ENCODE measurements around the gene CCDC142. TPM values are rescaled to one million over a fixed set of nuclear protein-coding genes. Genes with fewer than 3 reads are reported as not detected.

CCDC142 gene
- total RNA-seq, 2 donors from 2014 or later, result 25.4 to 26.3 TPM

- Mint-ChIP-seq H3K36me3 (ENCODE audit: low read depth) (no peaks in the 10 kb centered on the region), H3K4me1 (no peaks in the 10 kb centered on the region), H3K4me3 (no peak overlapping the region), H3K27ac (no peak overlapping the region), H3K27me3 (peaks cover 19% of the 10 kb centered on the region), H3K9me3 (no peaks in the 10 kb centered on the region)
- no peak for ATAC-seq (replicated peaks)
These were observed 43.4 kb downstream of the CCDC142 start for GRCh38 chr2:74439373-74439772.

DNA sequence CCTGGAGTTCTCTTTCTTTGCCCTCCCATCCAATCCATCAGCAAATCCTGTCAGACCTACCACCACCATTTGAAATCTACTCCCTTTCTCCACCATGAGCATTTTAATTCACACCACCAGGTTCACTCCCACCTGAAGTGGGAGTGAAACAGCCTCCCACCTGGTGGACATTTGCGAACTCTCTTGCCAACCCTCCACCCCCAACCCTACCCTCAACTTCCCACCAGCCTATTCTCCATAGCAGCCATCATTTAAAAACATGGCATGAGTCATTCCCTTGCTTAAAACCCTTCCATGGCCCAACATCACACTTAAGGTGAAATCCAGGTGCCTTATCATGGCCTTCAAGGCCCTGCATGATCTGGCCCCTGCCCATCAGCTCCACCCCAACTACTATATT is 44.5 kb downstream of the CCDC142 start:
- H3K27ac Mint-ChIP-seq, result no peak overlapping the region
- H3K27me3 Mint-ChIP-seq, result peaks cover 19% of the 10 kb centered on the region
- ATAC-seq (replicated peaks), result no peak
- H3K9me3 Mint-ChIP-seq, result no peaks in the 10 kb centered on the region
- no peaks in the 10 kb centered on the region for H3K4me1 Mint-ChIP-seq
- no peak overlapping the region for H3K4me3 Mint-ChIP-seq
- no peaks in the 10 kb centered on the region for H3K36me3 Mint-ChIP-seq (ENCODE audit: low read depth)

DNA sequence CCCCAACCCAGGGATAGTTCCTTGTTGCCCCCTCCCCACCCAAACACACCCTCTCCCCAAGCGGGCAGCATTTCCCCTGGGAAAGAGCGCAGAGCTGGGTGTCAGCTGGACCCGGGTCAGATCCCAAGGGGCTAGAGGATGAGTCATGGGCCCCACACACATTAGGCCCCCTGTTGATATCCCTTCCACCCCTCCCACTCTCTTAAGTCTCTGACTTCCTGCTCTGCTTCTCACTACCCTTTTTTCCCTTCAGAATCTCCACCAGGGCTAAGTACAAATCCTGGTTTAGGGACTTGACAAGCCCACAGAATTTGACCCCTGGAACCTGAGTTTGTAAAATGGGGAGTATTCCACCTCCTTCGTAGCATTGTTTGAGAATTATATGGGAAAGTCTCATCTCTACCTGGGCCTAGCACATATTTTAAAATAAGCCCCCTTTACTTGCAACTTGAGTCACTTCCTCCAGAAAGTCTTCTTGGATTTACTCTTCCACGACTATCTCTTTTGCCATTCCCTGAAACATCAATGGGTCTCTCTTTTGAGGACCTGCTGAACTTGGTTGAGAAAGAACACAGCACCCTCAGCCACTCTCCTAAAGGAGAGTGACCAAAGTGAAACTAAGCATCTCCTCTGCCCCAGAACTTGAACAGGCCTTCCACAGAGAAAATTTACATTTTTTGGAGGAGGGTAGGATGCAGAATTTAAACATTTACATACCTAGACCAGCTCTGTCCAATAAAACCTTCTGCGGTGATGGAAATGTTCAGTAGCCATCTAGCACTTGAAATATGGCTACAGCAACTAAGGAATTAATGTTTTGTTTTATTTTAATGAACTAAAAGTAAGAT is 45.7 kb downstream of the CCDC142 start:
- Mint-ChIP-seq H3K36me3 (ENCODE audit: low read depth) (no peaks in the 10 kb centered on the region), H3K9me3 (no peaks in the 10 kb centered on the region)
- no peak for ATAC-seq (replicated peaks)

GRCh38 chr2:74436111-74436805 is 46.5 kb downstream of the CCDC142 start:
- no peaks in the 10 kb centered on the region for H3K9me3 Mint-ChIP-seq
- H3K4me3 Mint-ChIP-seq, result no peak overlapping the region
- H3K27me3 Mint-ChIP-seq, result peaks cover 14% of the 10 kb centered on the region
- H3K36me3 Mint-ChIP-seq (ENCODE audit: low read depth), result no peaks in the 10 kb centered on the region
- ATAC-seq (replicated peaks), result no peak
- H3K27ac Mint-ChIP-seq, result no peak overlapping the region
- H3K4me1 Mint-ChIP-seq, result no peaks in the 10 kb centered on the region

More for the DNA sequence above, 45.7 kb downstream of the CCDC142 start:
- Mint-ChIP-seq H3K4me3 (no peak overlapping the region), H3K27ac (no peak overlapping the region), H3K27me3 (peaks cover 15% of the 10 kb centered on the region), H3K4me1 (no peaks in the 10 kb centered on the region)

GRCh38 chr2:74430502-74430901 is 52.3 kb downstream of the CCDC142 start:
- Mint-ChIP-seq H3K4me3 (no peak overlapping the region), H3K4me1 (no peaks in the 10 kb centered on the region), H3K27me3 (no peaks in the 10 kb centered on the region), H3K27ac (no peak overlapping the region), H3K36me3 (ENCODE audit: low read depth) (peaks cover 6% of the 10 kb centered on the region), H3K9me3 (no peaks in the 10 kb centered on the region)
- no peak for ATAC-seq (replicated peaks)

DNA sequence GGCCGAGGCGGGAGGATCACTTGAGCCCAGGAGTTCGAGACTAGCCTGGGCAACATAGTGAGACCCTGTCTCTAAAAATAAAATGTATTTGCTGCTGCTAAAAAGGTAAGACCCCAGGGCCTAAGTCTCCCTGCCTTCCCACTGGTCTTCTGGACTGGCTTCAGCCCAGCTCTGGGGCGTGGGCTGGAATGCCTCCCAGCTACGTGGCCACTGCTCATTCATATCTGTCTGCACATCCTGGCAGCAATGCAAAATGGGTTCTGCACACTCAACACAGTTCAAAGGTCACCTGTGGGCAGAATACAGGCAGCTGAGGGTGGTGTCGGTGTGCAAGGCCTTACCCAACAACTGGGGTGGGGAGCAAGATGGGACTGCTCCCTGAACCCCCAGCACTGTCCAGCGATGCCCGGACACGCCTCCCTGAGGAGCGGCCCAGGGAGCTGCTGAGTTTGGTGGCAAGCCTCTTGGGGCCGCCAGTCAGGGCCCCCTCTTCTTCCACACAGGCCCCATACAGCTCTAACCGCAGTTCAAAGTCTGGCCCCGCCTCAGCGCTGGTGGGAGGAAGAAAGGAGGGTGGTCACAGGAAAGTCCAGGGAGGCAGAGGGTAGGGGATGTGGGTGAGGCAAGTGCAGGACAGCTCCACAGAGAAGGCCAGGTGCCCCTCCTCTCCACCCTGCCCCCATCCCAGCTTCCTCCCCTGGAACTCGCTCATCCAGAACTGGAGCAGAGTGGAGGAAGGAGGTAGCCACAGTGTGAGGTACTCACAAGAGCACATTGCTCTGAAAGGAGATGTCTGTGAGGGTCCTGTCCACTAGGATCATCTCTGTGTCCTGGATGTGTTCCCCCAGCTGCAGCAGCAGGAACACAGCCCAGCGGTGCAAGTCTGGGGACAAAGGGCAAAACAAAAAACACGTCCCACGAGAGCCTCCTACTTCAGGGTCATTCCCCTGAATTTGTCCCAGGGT is 53.0 kb downstream of the CCDC142 start:
- peaks cover 14% of the 10 kb centered on the region for H3K36me3 Mint-ChIP-seq (ENCODE audit: low read depth)
- peak; percentile 22 for ATAC-seq (replicated peaks)
- H3K4me1 Mint-ChIP-seq, result no peaks in the 10 kb centered on the region
- no peak overlapping the region for H3K27ac Mint-ChIP-seq
- no peaks in the 10 kb centered on the region for H3K27me3 Mint-ChIP-seq
- no peaks in the 10 kb centered on the region for H3K9me3 Mint-ChIP-seq
- H3K4me3 Mint-ChIP-seq, result no peak overlapping the region

DNA sequence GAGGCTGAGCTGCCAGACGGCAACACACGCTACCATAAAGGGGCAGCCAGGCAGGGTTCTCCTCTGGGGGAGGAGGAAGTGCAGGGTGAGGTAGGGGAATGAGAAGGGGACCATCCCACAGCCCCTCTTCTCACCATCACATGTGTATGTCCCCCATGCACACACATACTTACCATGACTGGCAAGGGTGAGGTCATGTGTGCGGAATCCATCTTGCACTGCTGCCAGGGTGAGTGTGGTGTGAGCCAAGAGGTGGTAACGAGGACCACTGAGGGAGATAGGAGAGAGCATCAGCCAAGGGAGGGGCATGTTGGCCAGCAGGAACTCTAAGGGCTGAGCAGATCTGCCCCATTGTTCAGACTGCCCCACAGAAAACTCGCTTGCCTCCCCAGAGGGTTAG is 54.1 kb downstream of the CCDC142 start:
- Mint-ChIP-seq H3K27ac (no peak overlapping the region), H3K27me3 (no peaks in the 10 kb centered on the region), H3K4me3 (no peak overlapping the region), H3K36me3 (ENCODE audit: low read depth) (peaks cover 25% of the 10 kb centered on the region), H3K4me1 (no peaks in the 10 kb centered on the region), H3K9me3 (no peaks in the 10 kb centered on the region)
- no peak for ATAC-seq (replicated peaks)

GRCh38 chr2:74427551-74427950 is 55.2 kb downstream of the CCDC142 start:
- Mint-ChIP-seq H3K27me3 (no peaks in the 10 kb centered on the region), H3K4me3 (no peak overlapping the region), H3K27ac (no peak overlapping the region), H3K4me1 (peaks cover 6% of the 10 kb centered on the region), H3K9me3 (no peaks in the 10 kb centered on the region), H3K36me3 (ENCODE audit: low read depth) (peaks cover 36% of the 10 kb centered on the region)
- ATAC-seq (replicated peaks), result no peak

DNA sequence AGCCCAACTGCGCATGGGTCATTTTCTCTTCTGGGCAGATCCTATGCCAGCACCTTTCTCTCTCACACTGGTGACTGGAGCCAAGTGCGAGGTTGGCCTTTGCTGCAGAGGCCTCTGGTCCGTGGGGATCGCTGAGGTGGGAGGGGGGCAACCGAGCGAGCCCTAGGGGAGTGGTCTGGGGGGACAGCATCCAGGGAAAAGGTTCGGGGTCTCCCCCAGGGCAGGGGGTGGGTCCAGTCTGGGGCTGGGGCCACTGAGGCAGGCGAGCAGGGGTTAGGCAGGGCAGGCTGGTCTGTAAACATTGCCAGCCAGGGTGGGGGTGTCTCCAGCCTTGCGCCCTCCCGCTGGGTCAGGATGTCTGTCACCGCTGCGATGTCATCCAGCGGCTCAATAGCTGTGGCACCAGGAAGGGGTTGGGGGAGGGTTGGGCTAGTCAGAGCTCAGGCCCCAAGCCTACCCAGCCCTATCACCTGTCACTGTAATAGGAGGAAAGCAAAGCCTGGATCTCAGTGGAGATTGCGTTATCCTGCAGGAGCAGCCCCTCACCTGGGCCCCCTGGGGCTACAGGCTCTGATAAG is 56.5 kb downstream of the CCDC142 start:
- no peak for ATAC-seq (replicated peaks)
- H3K27ac Mint-ChIP-seq, result no peak overlapping the region
- no peaks in the 10 kb centered on the region for H3K9me3 Mint-ChIP-seq
- H3K27me3 Mint-ChIP-seq, result no peaks in the 10 kb centered on the region
- H3K4me3 Mint-ChIP-seq, result no peak overlapping the region
- peaks cover 46% of the 10 kb centered on the region for H3K36me3 Mint-ChIP-seq (ENCODE audit: low read depth)
- H3K4me1 Mint-ChIP-seq, result peaks cover 7% of the 10 kb centered on the region

- Mint-ChIP-seq H3K4me1 (peaks cover 13% of the 10 kb centered on the region), H3K9me3 (no peaks in the 10 kb centered on the region)
- no peak for ATAC-seq (replicated peaks)
These were observed 57.3 kb downstream of the CCDC142 start for GRCh38 chr2:74425523-74425922.

DNA sequence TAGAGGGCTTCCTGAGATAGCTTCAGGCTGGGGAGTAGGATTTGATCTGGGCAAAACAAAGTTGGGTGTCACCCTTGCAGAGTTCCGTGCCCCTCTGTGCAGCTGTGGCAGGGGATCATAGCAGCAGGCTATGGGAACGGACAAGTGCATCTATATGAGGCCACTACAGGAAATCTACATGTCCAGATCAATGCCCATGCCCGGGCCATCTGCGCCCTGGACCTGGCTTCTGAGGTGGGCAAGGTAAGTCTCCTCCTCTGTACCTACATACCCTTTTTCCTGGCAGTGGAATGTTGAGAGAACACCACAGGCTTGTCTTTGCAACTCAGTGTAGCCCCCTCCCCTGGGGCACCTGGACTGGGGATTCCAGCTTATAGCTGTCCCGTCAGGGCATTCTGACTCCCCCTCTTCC is 57.8 kb downstream of the CCDC142 start:
- H3K27ac Mint-ChIP-seq, result no peak overlapping the region

More at GRCh38 chr2:74425523-74425922, 57.3 kb downstream of the CCDC142 start:
- peaks cover 46% of the 10 kb centered on the region for H3K36me3 Mint-ChIP-seq (ENCODE audit: low read depth)
- H3K27ac Mint-ChIP-seq, result no peak overlapping the region
- no peak overlapping the region for H3K4me3 Mint-ChIP-seq
- no peaks in the 10 kb centered on the region for H3K27me3 Mint-ChIP-seq

GRCh38 chr2:74424139-74424992 is 58.4 kb downstream of the CCDC142 start:
- Mint-ChIP-seq H3K36me3 (ENCODE audit: low read depth) (peaks cover 46% of the 10 kb centered on the region), H3K4me1 (peaks cover 18% of the 10 kb centered on the region), H3K27me3 (no peaks in the 10 kb centered on the region), H3K4me3 (peak overlapping the region; percentile 23), H3K27ac (no peak overlapping the region), H3K9me3 (no peaks in the 10 kb centered on the region)
- no peak for ATAC-seq (replicated peaks)

More for the DNA sequence above, 57.8 kb downstream of the CCDC142 start:
- H3K4me3 Mint-ChIP-seq, result no peak overlapping the region
- H3K4me1 Mint-ChIP-seq, result peaks cover 18% of the 10 kb centered on the region
- peaks cover 46% of the 10 kb centered on the region for H3K36me3 Mint-ChIP-seq (ENCODE audit: low read depth)
- no peak for ATAC-seq (replicated peaks)
- no peaks in the 10 kb centered on the region for H3K9me3 Mint-ChIP-seq
- H3K27me3 Mint-ChIP-seq, result no peaks in the 10 kb centered on the region
